Measurements from ENCODE around the gene EXD3.
"Not testable (repeated sequence)": the region's sequence is repeated elsewhere in the genome, so short reads cannot be mapped to it uniquely, and the experiment has no call there.

EXD3 gene

DNA sequence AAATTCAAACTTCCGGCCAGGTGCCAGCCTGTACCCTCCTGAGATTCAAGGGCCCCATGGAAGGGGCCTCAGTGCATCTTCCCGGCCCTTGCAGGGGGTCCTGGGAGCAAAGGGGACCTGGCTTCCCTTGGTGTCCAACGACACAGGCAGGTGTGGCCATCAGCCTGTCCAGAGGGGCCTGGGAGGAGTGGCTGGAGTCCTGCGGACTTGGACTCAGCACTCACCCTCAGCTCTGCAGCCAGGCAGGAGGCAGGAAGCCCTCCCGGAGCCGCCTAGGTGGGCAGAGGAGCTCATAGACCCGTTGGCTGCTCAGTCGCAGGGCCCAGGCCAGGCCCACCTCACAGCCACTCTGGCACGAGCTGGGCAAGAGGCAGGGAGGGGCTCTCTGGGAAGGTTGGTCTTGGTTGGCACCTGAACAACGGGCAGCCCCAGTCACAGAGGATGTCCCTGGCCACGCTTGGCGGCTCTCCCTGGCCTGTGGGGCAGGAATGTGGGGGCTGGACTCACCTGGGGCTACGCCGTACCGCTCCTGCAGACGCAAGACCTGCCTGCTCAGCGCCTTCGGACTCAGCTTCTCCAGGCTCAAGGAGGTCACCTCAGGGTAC lies 67.1 kb downstream of the EXD3 start:
- DNase-seq = no peak

DNA sequence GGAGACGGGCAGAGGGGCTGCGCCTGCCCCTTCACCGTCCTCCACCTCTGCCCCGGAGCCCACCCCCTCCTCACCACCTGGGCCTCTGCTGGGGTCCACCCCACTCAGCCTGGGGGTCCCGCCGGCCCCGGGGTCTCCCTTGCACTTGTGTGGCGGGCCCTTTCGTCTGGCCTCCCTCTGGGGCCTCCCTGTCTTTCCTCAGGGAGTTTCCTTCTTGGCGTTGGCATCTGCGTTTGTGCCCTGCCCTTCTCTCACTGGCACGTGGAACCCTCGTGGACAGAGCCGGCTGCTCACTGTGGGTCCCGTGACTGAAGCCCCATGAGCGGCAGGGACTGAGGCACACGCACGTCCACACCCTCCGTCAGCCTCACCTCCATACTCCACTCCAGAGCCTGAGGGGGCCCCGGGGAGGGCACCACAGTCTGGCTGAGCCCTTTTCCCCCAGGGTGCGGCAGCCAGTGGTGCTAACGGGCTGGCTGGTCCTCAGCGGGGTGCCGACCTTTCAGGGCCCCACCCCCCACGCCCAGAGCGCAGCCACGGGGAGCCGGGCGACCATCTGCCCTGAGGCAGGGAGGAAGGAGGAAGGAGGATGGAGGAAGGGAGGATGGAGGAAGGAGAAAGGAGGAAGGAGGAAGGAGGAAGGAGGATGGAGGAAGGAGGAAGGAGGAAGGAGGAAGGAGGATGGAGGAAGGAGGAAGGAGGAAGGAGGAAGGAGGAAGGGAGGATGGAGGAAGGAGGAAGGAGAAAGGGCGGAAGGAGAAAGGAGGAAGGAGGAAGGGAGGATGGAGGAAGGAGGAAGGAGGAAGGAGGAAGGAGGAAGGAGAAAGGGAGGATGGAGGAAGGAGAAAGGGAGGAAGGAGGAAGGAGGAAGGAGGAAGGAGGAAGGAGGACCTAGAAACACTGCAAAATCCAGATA lies 67.9 kb downstream of the EXD3 start:
- no peak for DNase-seq

DNA sequence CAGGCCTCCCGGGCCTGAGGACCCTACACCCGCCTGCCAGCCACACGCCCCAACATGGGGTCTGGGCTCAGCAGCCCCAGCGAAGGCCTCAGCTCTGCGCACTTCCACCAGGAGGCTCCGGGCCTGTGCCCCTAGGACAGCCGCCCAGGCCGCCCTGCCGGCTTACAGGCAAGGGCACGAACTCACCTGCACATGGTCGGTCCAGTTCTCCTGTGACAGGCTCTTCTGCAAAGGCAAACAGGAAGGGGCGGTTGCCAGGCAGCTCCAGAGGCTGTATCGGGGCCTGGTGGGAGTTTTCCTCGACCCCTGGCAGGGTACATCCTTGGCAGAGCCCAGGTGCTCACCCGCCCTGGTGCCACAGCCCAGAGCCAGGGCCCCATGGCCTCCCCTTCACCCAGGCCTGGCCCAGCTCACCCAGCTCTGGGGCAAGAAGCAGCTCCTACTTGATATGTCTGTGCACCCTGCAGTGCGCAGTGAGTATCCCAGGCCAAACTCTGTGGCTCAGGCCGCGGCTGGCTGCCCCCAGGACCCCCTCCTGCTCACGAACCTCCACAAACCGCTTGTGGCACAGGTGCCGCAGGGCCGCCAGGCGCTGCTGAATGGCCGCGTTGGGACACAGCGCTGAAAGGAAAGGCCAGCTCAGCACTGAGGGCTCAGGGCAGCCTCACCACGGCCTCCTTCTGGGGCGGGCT lies 68.7 kb downstream of the EXD3 start:
- DNase-seq = no peak

DNA sequence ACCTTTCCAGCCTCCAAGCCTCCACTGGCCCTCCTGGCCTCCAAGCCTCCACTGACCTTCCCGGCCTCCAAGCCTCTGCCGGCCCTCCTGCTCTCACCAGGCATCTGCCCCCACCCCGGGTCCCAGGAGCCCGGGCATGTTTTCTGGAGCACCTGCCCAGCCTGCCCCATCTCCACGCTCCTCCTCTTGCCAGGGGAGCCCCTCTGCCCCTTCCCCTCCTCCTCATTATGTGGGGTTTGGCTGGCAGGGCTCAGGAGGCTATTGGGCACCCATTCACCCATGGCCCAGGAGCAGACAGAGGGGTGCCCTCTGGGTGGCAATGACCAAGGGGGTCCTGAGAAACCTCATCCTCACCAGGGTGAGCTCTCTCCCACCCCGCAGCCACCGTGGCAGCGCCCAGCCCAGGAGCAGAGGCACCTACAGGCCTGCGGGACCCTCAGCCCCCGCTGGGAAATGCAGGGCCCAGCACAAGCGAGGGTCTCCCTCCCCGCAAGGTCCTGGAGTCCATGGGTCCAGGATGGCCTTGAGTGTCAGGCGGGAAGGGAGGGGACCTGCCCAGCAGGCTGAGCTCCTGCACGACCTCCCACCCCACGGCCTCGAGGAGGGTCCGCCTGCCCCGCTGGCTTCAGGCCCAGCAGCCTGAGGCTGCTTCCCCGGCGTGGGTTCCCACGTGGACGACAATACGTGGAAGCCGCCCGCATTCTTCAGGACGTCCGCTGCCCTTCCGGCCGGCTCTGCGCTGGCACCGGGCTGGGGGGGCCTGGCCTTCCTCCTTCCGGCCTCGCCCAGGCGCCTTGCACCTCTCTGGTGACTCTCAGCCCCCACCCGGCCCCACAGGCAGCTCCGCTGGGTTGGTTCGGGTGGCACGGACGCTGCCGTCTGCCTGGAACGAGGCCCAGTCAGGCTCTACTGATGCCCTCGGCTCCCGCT lies 69.5 kb downstream of the EXD3 start:
- no peak for DNase-seq

DNA sequence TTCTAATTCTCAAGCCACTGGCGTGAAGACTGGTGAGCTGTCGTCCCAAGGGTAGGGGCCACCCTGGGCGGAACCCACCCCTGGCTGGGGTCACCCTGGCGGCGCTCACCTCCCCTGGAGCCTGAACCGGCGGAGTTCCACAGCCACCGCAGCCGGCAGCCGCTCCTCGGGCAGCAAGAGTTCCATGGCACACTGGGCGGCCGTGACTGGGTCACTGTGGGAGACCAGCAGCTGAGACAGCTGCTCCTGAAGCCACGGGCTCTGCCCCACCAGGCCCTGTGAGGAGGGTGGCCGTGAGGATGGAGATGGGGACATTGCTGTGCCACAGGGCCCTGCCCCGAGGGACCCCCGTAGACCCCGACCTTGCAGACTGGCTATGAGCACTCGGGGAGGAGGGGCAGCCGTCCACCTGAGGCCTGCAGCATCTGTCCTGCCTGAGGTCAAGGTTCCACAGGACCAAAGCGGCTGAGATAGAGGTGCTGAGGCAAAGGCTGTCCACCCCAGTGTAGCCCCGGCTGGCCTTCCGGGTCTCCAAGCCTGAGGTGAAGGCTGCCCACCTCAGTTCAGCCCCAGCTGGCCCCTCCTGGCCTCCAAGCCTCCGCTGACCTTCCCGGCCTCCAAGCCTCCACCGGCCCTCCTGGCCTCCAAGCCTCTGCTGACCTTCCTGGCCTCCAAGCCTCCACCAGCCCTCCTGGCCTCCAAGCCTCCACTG lies 70.3 kb downstream of the EXD3 start:
- DNase-seq = no peak

DNA sequence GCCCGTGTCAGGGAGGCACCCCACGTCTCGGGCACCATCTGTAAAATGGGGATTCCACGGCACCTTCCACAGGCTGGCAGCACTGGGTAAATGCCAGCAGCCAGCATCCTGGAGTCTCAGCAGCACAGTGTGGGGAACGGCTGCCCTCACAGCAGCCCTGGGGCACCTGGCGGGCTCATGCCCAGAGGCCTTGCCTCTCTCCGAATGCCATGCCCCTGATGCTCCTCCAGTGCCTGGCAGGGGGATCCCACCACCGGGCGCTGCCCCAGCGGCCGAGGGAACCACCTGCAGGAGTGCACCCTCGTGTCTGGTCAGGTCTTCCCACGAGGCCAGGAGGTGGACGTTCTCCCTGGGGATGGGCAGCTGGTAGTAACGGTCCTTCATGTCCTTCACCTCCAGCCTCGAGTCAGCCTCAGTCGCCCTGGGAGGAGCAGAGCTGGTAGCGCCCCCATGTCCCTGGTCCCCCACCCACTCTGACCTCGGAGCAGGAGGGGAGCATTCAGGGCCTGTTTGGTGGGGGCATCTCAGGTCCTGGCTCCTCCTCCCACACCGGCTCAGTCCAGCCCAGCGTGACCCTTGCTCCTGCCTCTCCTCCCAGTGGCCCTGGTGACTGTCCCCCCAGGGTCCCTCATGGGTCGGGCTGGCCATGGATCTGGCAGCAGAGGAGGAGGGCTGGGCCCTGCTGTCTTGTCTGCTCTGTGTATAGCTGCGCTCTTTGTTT lies 71.0 kb downstream of the EXD3 start:
- DNase-seq = no peak

DNA sequence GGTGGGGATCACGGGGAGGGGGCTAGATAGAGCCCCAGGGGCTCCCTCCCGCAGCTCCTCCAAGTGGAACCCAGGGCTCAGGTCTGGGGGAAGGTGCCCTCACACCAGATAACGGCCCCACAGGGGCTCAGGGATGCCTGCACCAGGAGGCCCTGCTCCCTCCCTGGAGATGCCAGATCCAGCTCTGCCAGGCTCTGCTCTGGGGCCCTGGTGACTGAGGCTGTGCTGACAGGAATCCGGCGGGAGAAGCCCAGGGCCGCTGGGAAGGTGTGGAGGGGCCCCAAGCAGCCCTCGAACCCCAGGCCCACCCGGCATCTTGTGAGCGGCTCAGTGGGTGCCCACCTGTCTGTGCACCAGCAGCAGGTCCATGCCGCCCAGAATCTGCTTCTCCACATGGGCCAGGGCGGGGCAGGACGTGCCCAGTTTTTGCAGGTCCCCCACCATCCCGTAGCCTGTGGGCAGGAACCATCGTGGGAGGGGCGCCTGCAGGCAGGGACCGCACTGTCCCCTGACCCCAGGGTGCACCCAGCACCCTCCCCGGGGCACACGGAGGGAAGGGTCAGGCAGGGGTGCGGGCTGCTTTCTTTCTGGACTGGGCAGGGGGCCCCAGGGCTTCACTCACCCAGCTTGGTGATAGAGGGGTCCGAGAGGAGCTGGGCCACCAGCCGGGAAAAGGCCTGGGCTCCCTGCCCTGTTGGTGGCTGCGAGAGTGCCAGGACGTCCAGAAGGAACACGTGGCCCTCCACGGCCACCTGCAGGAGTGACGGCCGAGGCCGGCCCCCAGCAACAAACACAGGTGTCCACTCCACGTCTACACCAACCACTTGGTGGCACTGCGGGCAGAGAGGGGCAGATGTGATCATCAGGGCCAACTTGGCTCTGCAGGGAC lies 72.0 kb downstream of the EXD3 start:
- DNase-seq = no peak

DNA sequence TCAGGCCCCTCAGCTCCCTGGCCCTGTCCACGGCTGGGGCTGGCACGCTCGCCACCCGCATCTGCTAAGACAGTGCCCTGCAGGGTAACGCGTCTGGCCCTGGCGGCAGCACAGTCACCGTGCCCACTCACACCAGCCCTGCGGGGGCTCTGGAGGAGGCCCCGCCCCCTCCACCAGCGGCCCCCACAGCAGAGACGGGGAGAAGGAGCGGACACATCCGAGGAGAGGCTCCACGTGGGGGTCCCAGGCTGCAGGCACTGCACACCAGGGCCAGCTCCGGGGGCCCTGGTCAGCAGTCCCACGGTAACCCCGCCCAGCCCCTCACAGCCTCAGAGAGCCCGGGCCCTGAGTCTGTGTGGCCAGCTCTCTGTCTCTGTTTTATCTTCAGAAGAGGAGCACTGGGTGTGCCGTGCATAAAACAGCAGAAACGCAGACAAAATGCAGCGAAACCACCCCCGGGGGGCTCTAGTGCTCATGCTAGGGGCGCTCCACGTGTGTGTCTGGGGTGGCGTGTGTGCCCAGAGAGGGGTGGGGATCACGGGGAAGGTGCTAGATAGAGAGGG lies 73.4 kb downstream of the EXD3 start:
- no peak for DNase-seq

DNA sequence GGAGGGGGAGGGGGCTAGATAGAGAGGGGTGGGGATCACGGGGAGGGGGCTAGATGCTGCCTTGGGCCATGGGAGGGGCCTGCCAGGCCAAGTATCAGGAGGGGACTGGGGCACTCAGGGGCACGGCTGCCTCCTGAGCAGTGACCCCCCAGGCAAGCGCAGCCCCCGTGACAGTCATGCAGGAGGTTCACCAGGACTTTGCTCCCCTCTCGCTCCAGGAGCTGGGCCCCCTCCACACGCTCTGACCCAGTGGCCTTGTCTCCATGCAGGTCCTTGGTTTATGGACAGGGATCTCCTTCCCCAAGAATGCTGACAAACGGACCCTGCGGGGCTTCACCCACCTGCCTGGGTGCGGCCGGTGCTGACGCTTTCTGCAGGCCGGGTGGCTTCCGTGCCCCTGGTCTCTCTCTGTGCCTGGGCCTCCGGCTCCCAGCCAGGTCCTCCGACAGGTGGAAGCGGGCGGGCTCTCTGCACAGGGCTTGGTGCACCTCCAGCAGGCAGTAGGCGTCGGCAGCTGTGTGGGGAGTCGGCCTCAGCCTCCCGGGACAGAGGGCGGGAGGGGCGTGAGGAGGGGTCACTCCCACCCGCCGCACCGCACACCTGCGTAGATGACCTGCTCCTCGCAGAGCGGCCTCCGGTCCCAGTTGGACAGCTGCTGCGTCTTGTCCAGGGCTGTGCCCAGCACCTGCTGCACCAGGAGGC lies 74.0 kb downstream of the EXD3 start:
- no peak for DNase-seq

DNA sequence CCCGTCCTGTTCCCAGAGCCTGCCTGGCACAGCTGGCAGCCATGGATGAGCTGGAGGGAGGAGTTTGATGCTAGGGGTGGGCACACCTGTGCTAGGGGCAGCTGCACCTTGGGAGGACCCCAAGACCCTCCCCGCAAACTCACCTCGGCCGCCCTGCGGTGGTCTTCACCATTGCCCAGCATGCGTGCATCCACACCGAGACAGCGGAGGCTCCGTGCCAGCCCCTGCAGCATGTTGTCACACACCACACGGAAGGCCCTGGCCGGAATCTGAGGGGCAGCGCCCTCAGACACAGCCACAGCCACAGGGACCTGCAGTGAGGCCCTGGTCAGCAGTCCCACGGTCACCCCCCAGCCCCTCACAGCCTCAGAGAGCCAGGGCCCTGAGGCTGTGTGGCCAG lies 75.0 kb downstream of the EXD3 start:
- no peak for DNase-seq

DNA sequence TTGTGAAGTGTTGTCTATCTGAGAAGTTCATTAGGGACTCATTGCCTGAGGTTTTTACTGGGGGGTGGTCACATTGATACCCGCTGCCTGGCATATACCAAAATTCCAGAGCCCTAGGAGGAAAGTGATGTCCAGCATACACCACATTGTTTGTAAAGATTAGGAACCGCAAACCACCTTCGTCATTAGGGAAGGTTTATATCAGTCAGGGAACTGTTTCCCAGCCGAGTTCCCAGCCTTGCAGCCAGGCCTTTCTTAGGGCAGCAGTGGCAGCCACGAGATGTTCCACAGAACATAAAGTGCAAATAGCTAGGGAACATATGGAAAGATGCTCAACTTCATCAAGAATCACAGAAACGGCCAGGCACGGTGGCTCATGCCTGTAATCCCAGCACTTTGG lies 80.5 kb downstream of the EXD3 start:
- DNase-seq = no peak

DNA sequence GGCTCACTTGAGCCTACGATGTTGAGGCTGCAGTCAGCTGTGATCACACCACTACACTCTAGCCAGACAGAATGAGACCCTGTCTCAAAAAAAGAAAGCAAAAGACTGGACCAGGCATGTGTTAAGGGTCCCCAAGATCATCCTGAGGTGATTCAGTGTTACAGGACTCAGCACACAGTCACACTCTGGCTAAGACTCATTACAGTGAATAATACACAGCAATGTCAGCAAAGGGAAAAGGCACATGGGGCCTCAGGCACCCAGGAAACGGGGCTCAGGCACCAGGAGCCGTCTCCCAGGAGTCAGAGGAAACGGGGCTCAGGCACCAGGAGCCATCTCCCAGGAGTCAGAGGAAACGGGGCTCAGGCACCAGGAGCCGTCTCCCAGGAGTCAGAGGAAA lies 81.7 kb downstream of the EXD3 start:
- DNase-seq = no peak

DNA sequence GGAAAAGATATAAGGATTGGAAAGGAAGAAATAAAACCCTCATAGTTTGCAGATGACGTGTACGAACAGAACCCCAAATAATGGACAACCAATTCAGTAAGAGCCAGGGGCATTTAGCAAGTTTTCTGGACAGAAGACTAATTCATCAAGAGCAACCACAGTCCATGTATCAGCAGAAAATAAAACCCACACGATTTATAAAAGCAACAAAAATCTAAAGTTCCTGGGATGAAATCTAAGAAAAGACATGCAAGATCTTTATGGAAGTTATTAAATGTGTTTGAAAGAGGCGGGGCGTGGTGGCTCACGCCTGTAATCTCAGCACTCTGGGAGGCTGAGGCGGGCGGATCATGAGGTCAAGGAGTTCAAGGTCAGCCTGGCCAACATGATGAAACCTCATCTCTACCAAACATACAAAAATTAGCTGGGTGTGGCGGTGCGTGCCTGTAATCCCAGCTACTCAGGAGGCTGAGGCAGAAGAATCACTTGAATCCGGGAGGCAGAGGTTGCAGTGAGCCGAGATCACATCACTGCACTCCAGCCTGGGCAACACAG lies 83.0 kb downstream of the EXD3 start:
- DNase-seq = not testable (repeated sequence)

DNA sequence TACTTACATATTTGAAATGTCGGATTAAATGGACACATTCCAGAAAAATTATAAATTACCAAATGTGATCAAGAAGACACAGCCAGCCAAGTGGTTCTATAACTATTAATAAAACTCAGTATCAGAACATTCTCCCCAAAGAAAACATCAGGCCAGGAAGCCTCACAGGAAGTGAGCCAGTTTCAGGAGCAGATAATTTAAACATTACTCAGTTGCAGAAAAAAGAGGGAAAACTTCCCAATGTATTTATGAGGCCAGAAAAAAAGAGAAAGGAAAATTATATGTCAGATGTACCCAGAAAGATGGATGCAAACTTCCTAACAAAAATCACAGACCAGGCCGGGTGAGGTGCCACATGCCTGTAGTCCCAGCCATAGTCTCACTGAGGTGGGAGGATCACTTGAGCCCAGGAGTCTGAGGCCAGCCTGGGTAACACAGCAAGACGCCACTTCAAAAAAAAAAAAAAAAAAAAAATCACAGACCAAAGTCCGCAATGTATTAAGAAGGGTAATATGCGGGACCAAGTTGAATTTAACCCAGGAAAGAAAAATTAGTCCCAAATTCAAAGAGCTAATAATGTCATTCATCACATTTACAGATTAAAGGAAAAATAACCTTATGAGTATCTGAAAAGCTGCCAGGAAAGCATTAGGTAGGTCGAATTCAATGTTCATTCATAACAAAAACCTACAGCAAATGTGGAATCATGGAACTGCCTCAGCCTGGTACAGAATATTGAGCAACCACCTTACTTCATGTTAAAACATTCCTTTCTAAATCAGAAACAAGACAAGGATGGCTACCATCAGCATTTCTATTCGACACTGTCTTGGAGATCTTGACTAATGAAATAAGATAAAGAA lies 83.7 kb downstream of the EXD3 start:
- no peak for DNase-seq

DNA sequence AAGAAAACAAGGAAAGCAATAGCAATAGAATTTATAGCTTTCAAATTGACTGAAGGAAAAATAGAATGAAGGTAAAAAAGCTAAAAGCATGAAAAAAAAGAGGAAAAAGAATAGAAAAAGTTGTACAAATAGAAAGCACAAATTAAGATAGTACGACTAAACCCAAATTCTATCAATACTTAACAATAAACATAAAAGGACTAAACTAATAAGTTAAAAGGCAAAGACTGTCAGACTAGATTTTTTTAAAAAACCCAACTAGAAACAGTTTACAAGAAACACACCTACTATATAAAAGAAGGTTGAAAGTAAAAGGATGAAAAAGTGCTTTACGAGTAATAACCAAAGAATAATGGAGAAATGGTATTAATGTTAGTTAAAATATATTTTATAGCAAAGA lies 86.2 kb downstream of the EXD3 start:
- DNase-seq = no peak

DNA sequence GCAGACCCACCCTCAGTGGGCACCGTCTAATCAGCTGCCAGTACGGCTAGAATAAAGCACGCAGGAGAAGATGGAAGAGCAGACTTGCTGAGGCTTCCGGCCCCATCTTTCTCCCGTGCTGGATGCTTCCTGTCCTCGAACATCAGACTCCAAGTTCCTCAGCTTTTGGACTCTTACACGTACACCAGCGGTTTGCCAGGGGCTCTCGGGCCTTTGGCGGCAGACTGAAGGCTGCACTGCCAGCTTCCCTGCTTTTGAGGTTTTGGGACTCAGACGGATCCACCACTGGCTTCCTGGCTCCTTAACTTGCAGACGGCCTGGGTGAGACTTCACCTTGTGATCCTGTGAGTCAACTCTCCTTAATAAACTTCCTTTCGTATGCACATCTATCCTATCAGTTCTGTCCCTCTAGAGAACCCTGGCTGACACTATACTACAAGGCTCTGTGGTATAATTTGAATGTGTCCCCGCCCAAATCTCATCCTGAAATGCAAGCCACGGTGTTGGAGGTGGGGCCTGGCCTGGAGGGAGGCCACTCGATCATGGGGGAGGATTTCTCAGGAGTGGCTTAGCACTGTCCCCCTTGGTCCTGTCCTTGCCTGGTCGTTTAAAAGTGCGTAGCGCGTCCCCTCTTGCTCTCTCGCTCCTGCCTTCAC lies 89.8 kb downstream of the EXD3 start:
- no peak for DNase-seq

DNA sequence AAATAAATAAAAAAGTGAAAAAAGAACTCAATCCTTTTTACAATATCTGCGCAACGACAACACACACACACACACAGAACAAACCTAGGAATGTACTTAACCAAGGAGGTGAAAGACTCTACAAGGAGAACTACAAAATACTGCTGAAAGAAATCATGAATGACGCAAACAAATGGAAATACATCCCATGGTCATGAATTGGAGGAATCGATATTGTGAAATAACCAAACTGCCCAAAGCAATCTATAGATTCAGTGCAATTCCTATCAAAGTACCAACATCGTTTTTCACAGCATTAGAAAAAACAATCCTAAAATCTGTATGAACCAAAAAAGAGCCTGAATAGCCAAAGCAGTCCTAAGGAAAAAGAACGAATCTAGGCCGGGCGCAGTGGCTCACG lies 91.0 kb downstream of the EXD3 start:
- DNase-seq = no peak

DNA sequence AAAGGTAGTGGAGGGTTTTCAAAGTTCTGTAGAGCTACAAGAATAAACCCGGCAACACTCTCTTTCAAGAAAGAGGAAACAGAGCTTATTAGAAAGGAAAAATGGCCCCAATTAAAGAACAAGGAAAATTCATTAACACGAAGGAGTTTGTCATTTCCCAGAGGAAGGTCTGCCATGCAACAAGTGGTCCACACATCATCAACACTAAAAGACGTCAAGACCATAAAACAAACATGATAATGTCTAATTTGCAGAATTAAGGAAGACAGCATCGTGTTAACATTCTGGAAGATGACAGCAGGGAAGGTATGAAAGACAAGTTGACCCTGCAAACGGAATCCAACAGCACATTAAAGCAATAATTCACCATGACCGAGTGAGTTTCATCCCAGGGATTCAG lies 92.3 kb downstream of the EXD3 start:
- no peak for DNase-seq
